HepG2 (cell line): ENCODE measurements around the gene KDM5B. TPM values are rescaled to one million over a fixed set of nuclear protein-coding genes. Genes with fewer than 3 reads are reported as not detected.

Experiments used
- ATAC-seq: fragments of 200-7000 bp; cut with Tn5 transposase; 3 replicates; pipeline ENCODE4 v1.9.1; 2020; ENCODE audit warnings: mild to moderate bottlenecking, moderate library complexity
- BruUV-seq: library from RNA; stranded (reverse); fragments of 400-500 nt; replicated peaks from 2 replicates; lab custom pipeline; 2021; lab: Mats Ljungman, UMichigan
- CTCF ChIA-PET: fragments of 300-600 bp; formaldehyde crosslinking; extraction: SDS; loops from one replicate; lab custom pipeline; 2021; ENCODE audit warnings: low total read pairs, inconsistent platforms, low intra/inter-chr PET ratio; lab: Yijun Ruan, JAX
- POLR2A ChIA-PET: fragments of 350-600 bp; sonication (Branson Sonifier 250); formaldehyde crosslinking; loops from one replicate; lab custom pipeline; 2020; ENCODE audit warnings: antibody characterized with exemption, inconsistent platforms; lab: Yijun Ruan, JAX
- DNase-seq: peaks from one replicate; pipeline ENCODE4 v3.0.0-alpha.2; 2015; ENCODE audit warnings: low spot score
- FAIRE-seq: peaks from 3 replicates; lab custom pipeline; 2011; peaks lifted over from hg19 to GRCh38; lab: Jason Lieb, UNC
- H2AFZ ChIP-seq: one replicate; pipeline ENCODE4 v1.6.1; 2011; ENCODE audit warnings: low read length, inconsistent platforms
- H3K27ac ChIP-seq: fragments of 300-600 bp; 3 replicates; pipeline ENCODE4 v1.8.0; 2011; ENCODE audit warnings: mixed run types, mild to moderate bottlenecking, mixed read lengths, low read length, inconsistent platforms; ENCODE audit not compliant: insufficient read depth; ENCODE audit errors: extremely low read length
- H3K27me3 ChIP-seq, 2 experiments: fragments of 200-600 bp in 1 of 2; 2 replicates in 1 of 2; 3 replicates in 1 of 2; pipeline versions ENCODE4 v1.6.0 to v1.8.0; 2011; ENCODE audit warnings: low read length in 2 of 2, mild to moderate bottlenecking in 2 of 2, moderate library complexity in 2 of 2, inconsistent platforms in 1 of 2; ENCODE audit not compliant: insufficient read depth in 2 of 2, control insufficient read depth in 1 of 2
- H3K36me3 ChIP-seq, 2 experiments: fragments of 200-600 bp in 1 of 2; replicated peaks in 1 of 2; 2 replicates in 1 of 2; 3 replicates in 1 of 2; pipeline versions ENCODE4 v1.5.1 to v1.8.0; 2011; ENCODE audit warnings: low read length in 2 of 2, inconsistent platforms in 1 of 2; ENCODE audit not compliant: insufficient read depth in 2 of 2, control insufficient read depth in 1 of 2
- H3K4me1 ChIP-seq: 2 replicates; pipeline ENCODE4 v1.5.1; 2012; ENCODE audit warnings: low read length, inconsistent platforms; ENCODE audit not compliant: insufficient read depth
- H3K4me2 ChIP-seq: 2 replicates; pipeline ENCODE4 v1.6.0; 2011; ENCODE audit warnings: low read depth, low read length, inconsistent platforms
- H3K4me3 ChIP-seq, 3 experiments: fragments of 200-600 bp in 1 of 3; sonication (generic), shearing (Covaris generic) in 1 of 3; replicated peaks in 1 of 3; 2 replicates each; pipeline ENCODE4 v1.5.1; 2011 to 2016; ENCODE audit warnings: low read length in 3 of 3, inconsistent platforms in 2 of 3, low read depth in 2 of 3, mild to moderate bottlenecking in 2 of 3, control low read depth in 1 of 3, mixed read lengths in 1 of 3; ENCODE audit not compliant: insufficient read depth in 1 of 3
- H3K79me2 ChIP-seq: one replicate; pipeline ENCODE4 v1.6.1; 2011; ENCODE audit warnings: low read length, inconsistent platforms; ENCODE audit not compliant: insufficient read depth
- H3K9ac ChIP-seq: 2 replicates; pipeline ENCODE4 v1.6.0; 2011; ENCODE audit warnings: mild to moderate bottlenecking, low read depth, low read length, inconsistent platforms; ENCODE audit not compliant: insufficient read depth
- H3K9me3 ChIP-seq: 2 replicates; pipeline ENCODE4 v1.5.1; 2012; ENCODE audit warnings: mild to moderate bottlenecking, low read length
- H4K20me1 ChIP-seq: 2 replicates; pipeline ENCODE4 v1.6.0; 2011; ENCODE audit warnings: inconsistent platforms, mild to moderate bottlenecking, low read length, moderate library complexity; ENCODE audit not compliant: insufficient read depth
- ETV5 ChIP-seq: IDR thresholded peaks from 2 replicates; pipeline ENCODE4 v1.6.1; 2018; ENCODE audit warnings: missing biosample characterization, missing genetic modification reagents, inconsistent platforms, borderline replicate concordance
- HNF4A ChIP-seq: sonication (generic); formaldehyde crosslinking; IDR thresholded peaks from 2 replicates; pipeline ENCODE4 v1.4.0; 2020; ENCODE audit warnings: missing genetic modification reagents
- NFE2L2 ChIP-seq: fragments of 150-350 bp; IDR thresholded peaks from 2 replicates; pipeline ENCODE4 v1.6.1; 2014; ENCODE audit warnings: low read length
- NFYB ChIP-seq: sonication (generic); formaldehyde crosslinking; IDR thresholded peaks from 2 replicates; pipeline ENCODE4 v1.4.0; 2020; ENCODE audit warnings: missing genetic modification reagents
- PBX2 ChIP-seq: IDR thresholded peaks from 2 replicates; pipeline ENCODE4 v1.6.1; 2016; ENCODE audit warnings: control low read depth
- PHF21A ChIP-seq: sonication (generic); formaldehyde crosslinking; IDR thresholded peaks from 2 replicates; pipeline ENCODE4 v1.5.0; 2020; ENCODE audit warnings: mild to moderate bottlenecking, missing genetic modification reagents
- STAT6 ChIP-seq: sonication (generic); formaldehyde crosslinking; IDR thresholded peaks from 2 replicates; pipeline ENCODE4 v1.4.0; 2020; ENCODE audit warnings: missing genetic modification reagents, mild to moderate bottlenecking, borderline replicate concordance
- ZNF800 ChIP-seq: sonication (generic); formaldehyde crosslinking; IDR thresholded peaks from 2 replicates; pipeline ENCODE4 v1.4.0; 2020; ENCODE audit warnings: missing genetic modification reagents
- WGBS: methylation state at CpG from one replicate; pipeline ENCODE4 v1.1.6; 2017; ENCODE audit warnings: low lambda C conversion rate; 5-methylcytosine and 5-hydroxymethylcytosine counted together
- in situ Hi-C: cut with HindIII; loops from 2 replicates; pipeline ENCODE4 v1.10.0; 2017; ENCODE audit warnings: low pct_unique_long_range_greater_than_20kb; ENCODE audit not compliant: extremely low pct_ligation_motif_present
- intact Hi-C: fragments of 100-400 bp; cut with micrococcal nuclease; formaldehyde crosslinking; loops from one replicate; pipeline ENCODE4 v1.10.0; 2022; ENCODE audit not compliant: unreplicated experiment
- polyA plus RNA-seq, 8 experiments: library from polyadenylated mRNA; depleted of rRNA in 3 of 8; stranded (reverse) in 7 of 8; unstranded in 1 of 8; fragments of >200 nt; fragmentation: Illumina TruSeq in 4 of 8; extraction: Trizol in 4 of 8; gene quantifications; 2 replicates each; pipeline versions ENCODE4 v1.2.1 to v1.2.3, GENCODE V29; 2011 to 2016; ENCODE audit warnings: low read depth in 4 of 8, missing spikeins in 1 of 8, mixed read lengths in 1 of 8; ENCODE audit not compliant: insufficient read depth in 1 of 8
- total RNA-seq, 5 experiments: library from RNA; depleted of rRNA; stranded (reverse); fragments of >200 nt; fragmentation: Illumina TruSeq; extraction: Trizol; gene quantifications; 2 replicates each; pipeline ENCODE4 v1.2.3, GENCODE V29; 2016; ENCODE audit warnings: low read depth in 1 of 5

Gene KDM5B
- total and polyA plus RNA-seq, 2 of the 13 experiments (the other 11 are each of a cell fraction or from before 2014, with no cell fraction given), result 34.2 to 35.4 TPM

GRCh38 chr1:202805886-202806844, 2.1 kb downstream of the KDM5B start (continued):
- TF ChIP-seq ZNF800 (CRISPR knock-in tag) (no peak), PHF21A (no peak), STAT6 (CRISPR knock-in tag) (no peak)

GRCh38 chr1:202804126-202804525, 4.1 kb downstream of the KDM5B start:
- CTCF ChIA-PET, result no interaction called here
- H3K79me2 ChIP-seq, result peaks cover 81% of the 10 kb centered on the region
- TF ChIP-seq NFE2L2 (no peak), PBX2 (CRISPR knock-in tag) (no peak), NFYB (CRISPR knock-in tag) (no peak), HNF4A (CRISPR knock-in tag) (no peak), ETV5 (CRISPR knock-in tag) (no peak)
- TF ChIP-seq, all 625 proteins: peak for 0
- peaks cover 58% of the 10 kb centered on the region for H4K20me1 ChIP-seq
- BruUV-seq, result no TSS peak
- H3K9me3 ChIP-seq, result no peaks in the 10 kb centered on the region
- H3K4me1 ChIP-seq, result peaks cover 45% of the 10 kb centered on the region
- 84% methylated on average over 4 of the region's 4 CpGs for WGBS
- H2AFZ ChIP-seq, result no peak overlapping the region
- DNase-seq (no peak), FAIRE-seq (no peak), ATAC-seq (no peak)
- POLR2A ChIA-PET, result no interaction called here
- H3K27ac ChIP-seq, result no peak overlapping the region
- in situ Hi-C loops (no loop called here), intact Hi-C loops (no loop called here)
- H3K9ac ChIP-seq, result no peak overlapping the region
- H3K36me3 ChIP-seq, result no peaks in the 10 kb centered on the region
- no peaks in the 10 kb centered on the region; a peak in 1 of 5 replicates for H3K27me3 ChIP-seq
- H3K4me2 ChIP-seq, result peak overlapping the region; percentile 1; the same call in 1 of the 2 replicates
- no peak overlapping the region for H3K4me3 ChIP-seq
